Measurements from ENCODE around the gene SUZ12. TPM values are rescaled to one million over a fixed set of nuclear protein-coding genes. Genes with fewer than 3 reads are reported as not detected.
A peak's percentile ranks its signal among the peaks of the same experiment; 100 is the strongest.
"Not testable (repeated sequence)": the region's sequence is repeated elsewhere in the genome, so short reads cannot be mapped to it uniquely, and the experiment has no call there.

The SUZ12 gene
- total RNA-seq, 4 donors from 2014 or later, result 10.5 to 20.7 (median 15.9) TPM

DNA sequence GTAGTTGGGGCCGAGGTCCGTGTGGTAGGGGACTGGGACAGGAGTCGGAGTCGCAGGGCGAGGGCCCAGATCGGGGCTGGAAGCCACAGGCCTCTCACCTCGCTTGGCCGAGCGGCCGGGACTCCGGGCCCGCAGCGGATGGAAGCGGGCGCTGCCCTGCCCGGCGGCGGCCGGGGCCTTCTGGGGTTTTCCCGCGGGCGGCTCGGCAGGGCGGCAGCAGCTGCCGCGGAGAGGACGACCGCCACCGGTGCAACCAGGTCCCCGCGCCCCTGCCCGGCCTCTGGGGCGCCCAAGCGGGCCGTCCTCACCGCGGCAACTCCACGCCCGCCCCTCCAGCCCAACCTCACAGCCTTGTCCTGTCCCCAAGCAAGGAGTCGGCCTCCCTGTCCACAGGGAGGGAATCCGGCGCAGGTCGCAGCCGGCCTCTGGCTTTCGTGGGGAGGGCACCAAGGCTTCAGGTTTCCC is 19.7 kb upstream of the SUZ12 start:
- Histone ChIP-seq H3K27ac (no peak overlapping the region), H3K36me3 (no peaks in the 10 kb centered on the region), H3K27me3 (peaks cover 0 to 45% (median 2%) of the 10 kb centered on the region in 4 donors), H3K4me1 (peaks cover 0 to 11% (median 6%) of the 10 kb centered on the region in 3 donors), H3K9me3 (no peaks in the 10 kb centered on the region), H3K4me3 (peak overlapping the region; percentile 17 to 39 (median 25))
- no peak for DNase-seq
- intact Hi-C loops (cut with DNase I), result no loop called here
- TF ChIP-seq POLR2A (IDR thresholded peaks at IDR 0.05), result no peak
- TF ChIP-seq, protein P1, sequence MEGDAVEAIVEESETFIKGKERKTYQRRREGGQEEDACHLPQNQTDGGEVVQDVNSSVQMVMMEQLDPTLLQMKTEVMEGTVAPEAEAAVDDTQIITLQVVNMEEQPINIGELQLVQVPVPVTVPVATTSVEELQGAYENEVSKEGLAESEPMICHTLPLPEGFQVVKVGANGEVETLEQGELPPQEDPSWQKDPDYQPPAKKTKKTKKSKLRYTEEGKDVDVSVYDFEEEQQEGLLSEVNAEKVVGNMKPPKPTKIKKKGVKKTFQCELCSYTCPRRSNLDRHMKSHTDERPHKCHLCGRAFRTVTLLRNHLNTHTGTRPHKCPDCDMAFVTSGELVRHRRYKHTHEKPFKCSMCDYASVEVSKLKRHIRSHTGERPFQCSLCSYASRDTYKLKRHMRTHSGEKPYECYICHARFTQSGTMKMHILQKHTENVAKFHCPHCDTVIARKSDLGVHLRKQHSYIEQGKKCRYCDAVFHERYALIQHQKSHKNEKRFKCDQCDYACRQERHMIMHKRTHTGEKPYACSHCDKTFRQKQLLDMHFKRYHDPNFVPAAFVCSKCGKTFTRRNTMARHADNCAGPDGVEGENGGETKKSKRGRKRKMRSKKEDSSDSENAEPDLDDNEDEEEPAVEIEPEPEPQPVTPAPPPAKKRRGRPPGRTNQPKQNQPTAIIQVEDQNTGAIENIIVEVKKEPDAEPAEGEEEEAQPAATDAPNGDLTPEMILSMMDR (IDR thresholded peaks at IDR 0.05), result no peak
- 20 to 40% methylated on average over 2 to 3 of the region's 45 CpGs for WGBS, 2 donors

DNA sequence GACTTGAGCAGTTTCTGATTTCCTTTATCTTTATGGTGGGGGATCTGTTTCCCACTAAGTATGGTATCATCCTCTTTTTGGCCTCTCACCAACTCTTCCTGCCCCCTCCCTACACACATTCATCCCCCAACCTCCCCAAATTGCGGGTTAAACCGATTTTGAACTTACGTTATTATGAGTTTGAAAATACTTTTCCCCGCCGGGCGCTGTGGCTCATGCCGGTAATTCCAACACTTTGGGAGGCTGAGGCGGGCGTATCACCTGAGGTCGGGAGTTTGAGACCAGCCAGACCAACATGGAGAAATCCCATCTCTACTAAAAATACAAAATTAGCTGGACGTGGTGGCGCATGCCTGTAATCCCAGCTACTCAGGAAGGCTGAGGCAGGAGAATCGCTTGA is 19.1 kb upstream of the SUZ12 start:
- H3K27ac ChIP-seq; H3K9me3 ChIP-seq; intact Hi-C loops (cut with DNase I); H3K36me3 ChIP-seq; H3K4me3 ChIP-seq; DNase-seq: not testable (repeated sequence)
- WGBS, 2 donors, result 94 to 97% methylated on average over 10 to 13 of the region's 13 CpGs
- H3K27me3 ChIP-seq, result peaks cover 0 to 45% (median 2%) of the 10 kb centered on the region in 4 donors
- peaks cover 0 to 11% (median 6%) of the 10 kb centered on the region in 3 donors for H3K4me1 ChIP-seq

DNA sequence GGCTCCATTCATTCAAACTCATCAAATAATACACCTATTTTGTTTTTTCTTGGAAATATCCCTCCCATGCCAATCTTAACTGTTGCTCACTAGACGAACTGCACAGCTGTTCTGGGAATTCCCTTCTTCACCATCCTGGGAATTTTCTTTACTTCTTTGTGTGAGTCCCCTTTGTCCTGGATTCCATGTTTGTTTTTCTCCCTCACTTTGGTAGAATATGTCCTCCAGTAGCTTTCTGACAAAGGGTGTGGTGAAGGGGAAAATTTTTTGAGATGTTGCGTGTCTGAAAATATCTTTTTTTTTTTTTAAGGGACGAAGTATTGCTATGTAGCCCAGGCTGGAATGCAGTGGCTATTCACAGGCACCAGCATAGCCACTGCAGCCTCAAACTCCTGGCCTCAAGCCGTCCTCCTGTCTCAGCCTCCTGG is 18.1 kb upstream of the SUZ12 start:
- TF ChIP-seq POLR2A (IDR thresholded peaks at IDR 0.05), result no peak
- H3K36me3 ChIP-seq, result no peaks in the 10 kb centered on the region
- peaks cover 0 to 48% (median 2%) of the 10 kb centered on the region in 4 donors for H3K27me3 ChIP-seq
- no peak overlapping the region for H3K27ac ChIP-seq
- H3K4me1 ChIP-seq, result peaks cover 0 to 11% (median 6%) of the 10 kb centered on the region in 3 donors
- intact Hi-C loops (cut with DNase I), result no loop called here
- WGBS, 2 donors, result 71% methylated on average over 4 of the region's 4 CpGs
- H3K9me3 ChIP-seq, result no peaks in the 10 kb centered on the region
- H3K4me3 ChIP-seq, result no peak overlapping the region
- DNase-seq, result no peak

DNA sequence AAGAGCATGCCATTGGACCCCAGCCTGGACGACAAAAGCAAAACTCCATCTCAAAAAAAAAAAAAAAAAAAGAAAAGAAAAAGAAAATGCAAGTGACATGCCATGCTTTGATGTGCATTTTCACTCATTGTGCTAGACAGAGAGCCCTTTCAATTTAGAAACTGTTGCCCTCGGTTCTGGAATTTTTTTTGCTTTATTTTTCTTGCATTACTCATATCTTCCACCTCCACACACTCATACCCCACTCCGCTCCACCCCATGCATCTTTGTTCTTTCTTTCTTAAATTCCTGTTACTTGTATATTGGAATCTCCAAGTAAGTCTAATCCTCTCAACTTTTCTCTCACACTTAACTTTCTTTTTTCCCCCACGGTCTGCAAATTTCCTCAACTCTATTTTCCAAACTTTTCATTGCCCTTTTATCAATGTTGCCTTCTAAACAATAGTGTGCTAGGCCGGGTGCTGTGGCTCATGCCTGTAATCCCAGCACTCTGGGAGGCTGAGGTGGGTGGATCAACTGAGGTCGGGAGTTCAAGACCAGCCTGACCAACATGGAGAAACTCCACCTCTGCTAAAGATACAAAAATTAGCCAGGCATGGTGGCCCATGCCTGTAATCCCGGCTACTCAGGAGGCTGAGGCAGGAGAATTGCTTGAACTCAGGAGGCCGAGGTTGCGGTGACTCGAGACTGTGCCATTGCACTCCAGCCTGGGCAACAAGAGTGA is 16.8 kb upstream of the SUZ12 start:
- no peak for TF ChIP-seq POLR2A (IDR thresholded peaks at IDR 0.05)
- TF ChIP-seq, protein P1 (IDR thresholded peaks at IDR 0.05), result no peak
- intact Hi-C loops (cut with DNase I), result no loop called here
- Histone ChIP-seq H3K9me3 (no peaks in the 10 kb centered on the region), H3K4me3 (no peak overlapping the region), H3K27ac (no peak overlapping the region), H3K27me3 (peaks cover 0 to 47% (median 2%) of the 10 kb centered on the region in 4 donors), H3K36me3 (no peaks in the 10 kb centered on the region), H3K4me1 (peaks cover 0 to 11% (median 6%) of the 10 kb centered on the region in 3 donors)
- 64 to 77% methylated on average over 7 to 9 of the region's 10 CpGs for WGBS, 2 donors
- DNase-seq, result no peak

DNA sequence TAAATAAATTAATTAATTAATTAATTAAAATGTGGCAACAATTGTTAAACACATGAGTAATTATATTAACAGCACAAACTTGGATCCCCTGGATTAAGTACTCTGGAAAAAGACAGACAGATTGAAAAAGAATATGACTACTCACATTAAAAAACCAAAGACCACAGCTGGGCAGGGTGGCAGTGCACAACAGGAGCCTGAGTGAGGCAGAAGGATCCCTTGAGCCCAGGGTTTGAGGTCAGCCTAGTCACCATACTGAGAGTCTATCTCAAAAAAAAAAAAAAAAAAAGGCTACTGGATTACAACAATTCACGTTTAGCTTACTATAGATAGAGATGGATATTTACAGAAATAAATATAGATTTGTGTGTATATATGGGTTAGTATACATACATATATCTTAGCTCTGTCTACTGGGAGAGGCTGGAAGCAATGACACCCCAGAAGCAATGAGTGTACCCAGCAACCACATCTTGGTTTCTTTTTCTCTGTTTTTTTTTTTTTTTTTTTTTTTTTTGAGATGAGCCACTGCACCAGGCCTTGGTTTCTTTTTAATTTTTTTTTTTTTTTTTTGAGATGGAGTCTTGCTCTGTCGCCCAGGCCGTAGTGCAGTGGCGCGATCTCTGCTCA is 10.6 kb upstream of the SUZ12 start:
- intact Hi-C loops (cut with DNase I), result no loop called here
- no peak for DNase-seq
- TF ChIP-seq POLR2A (IDR thresholded peaks at IDR 0.05), result no peak
- TF ChIP-seq, protein P1 (IDR thresholded peaks at IDR 0.05), result no peak
- Histone ChIP-seq H3K36me3 (no peaks in the 10 kb centered on the region), H3K27ac (no peak overlapping the region), H3K27me3 (peaks cover 0 to 3% (median 0%) of the 10 kb centered on the region in 4 donors), H3K4me3 (no peak overlapping the region), H3K4me1 (no peaks in the 10 kb centered on the region), H3K9me3 (no peaks in the 10 kb centered on the region)
- WGBS, 2 donors, result 52 to 62% methylated on average over 1 to 3 of the region's 5 CpGs

DNA sequence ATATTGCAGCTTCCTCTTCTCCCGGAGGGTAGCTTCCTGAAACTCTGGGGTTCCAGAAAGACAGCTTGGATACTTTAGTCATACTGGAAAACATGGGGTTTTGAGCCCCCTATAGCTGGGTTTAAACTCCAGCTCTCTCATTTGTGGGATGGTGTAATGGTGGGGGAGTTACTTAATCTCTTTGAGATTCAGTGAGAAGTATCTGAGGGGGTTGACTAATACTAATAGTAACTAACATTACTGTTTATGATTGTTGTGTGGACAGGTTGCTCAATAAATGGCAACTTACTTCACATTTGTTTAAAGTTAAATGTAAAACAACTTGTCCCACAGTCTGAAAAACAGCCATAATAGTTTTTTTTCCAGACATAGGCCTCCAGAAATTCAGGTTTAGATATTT is 5.1 kb upstream of the SUZ12 start:
- Histone ChIP-seq H3K9me3 (no peaks in the 10 kb centered on the region), H3K4me1 (peaks cover 0 to 5% (median 3%) of the 10 kb centered on the region in 3 donors), H3K4me3 (no peak overlapping the region), H3K36me3 (no peaks in the 10 kb centered on the region), H3K27ac (no peak overlapping the region), H3K27me3 (no peaks in the 10 kb centered on the region)
- DNase-seq, result no peak
- 45 to 63% methylated on average over 1 of the region's 1 CpG for WGBS, 2 donors
- intact Hi-C loops (cut with DNase I), result no loop called here
- TF ChIP-seq POLR2A (IDR thresholded peaks at IDR 0.05), result no peak
- TF ChIP-seq, protein P1 (IDR thresholded peaks at IDR 0.05), result no peak

Data from esophagus squamous epithelium (tissue), 5 donors.